GM21737 (cell line): ENCODE results near the gene ERAP2.
A peak's percentile ranks its signal among the peaks of the same experiment; 100 is the strongest.

ENCODE experiments used
- ATAC-seq: cut with Tn5 transposase; IDR thresholded peaks from one replicate; pipeline ENCODE4 v1.9.1; 2021; ENCODE audit warnings: mild to moderate bottlenecking, moderate library complexity; ENCODE audit not compliant: unreplicated experiment

ERAP2 gene

DNA sequence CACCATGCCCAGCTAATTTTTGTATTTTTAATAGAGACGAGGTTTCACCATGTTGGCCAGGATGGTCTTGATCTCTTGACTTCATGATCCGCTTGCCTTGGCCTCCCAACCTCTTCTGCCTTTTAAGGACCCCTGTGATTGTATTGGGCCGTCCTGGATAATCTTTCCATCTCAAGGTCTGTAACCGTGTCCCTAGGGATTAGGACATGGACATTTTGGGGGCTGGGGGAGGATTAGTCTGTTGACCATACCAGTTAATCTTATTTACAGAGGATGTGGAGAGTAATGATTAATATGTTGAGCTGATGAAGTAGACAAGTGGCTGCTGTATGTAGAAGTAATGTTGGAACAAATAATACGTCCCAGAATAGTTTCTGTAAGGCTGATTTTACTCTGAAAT lies 82.7 kb downstream of the ERAP2 start:
- no peak for ATAC-seq

DNA sequence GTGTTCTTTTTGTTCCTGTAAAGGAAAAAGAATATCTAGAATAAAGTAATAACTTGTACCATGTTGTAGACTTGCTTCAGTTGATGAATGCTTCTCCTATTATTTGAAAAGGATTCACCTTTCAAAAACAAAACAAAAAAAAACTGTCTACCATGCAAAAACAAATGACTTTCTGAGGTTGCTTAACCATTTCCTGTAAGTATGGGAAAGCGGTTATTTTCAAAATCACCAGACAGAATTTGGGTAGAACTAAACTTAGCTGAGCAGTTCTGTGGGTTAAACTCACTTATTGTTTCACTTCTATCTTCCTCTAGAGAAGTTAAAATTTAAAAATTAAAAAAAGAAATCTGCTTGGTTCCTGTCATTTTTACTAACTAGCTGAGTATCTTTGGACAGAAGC lies 84.8 kb downstream of the ERAP2 start:
- ATAC-seq, result peak; percentile 46

DNA sequence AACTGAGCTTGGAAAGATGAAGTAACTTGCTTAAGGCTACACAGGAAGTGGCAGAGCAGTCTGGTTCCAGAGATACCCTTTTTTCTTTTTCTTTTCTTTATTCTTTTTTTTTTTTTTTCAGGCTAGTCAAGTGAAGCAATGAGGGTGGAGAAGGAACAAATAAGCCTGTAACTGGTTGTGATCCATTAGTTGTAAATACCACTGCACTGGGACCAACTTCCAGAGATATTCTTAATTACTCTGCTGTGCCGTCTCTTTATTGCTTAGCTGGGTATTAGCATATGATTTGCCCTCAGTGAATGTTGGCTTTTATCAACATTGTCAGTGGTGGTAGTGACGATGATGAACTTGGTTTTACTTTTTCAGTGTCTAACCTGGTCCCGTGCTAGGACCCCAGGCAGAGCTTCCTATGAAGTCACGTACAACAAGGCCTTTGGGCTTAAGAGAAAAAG lies 86.3 kb downstream of the ERAP2 start:
- no peak for ATAC-seq

DNA sequence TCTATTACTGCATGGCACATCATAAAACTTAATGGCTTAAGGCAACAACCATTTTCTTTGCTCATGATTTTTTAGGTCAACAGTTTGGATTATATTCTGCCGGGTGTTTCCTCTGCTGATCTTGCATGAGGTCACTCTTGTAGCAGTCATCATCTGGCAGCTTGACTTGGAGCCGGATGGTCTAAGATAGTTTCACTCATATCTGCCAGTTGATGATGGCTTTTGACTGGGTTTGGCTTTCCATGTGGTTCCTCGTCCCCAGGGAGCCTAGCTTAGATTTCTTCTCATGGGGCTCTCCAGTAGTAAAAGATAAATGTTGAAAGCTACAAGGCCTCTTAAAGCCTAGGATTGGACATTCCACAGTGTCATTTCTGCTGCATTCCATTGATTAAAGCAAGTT lies 87.0 kb downstream of the ERAP2 start:
- ATAC-seq, result peak; percentile 45

DNA sequence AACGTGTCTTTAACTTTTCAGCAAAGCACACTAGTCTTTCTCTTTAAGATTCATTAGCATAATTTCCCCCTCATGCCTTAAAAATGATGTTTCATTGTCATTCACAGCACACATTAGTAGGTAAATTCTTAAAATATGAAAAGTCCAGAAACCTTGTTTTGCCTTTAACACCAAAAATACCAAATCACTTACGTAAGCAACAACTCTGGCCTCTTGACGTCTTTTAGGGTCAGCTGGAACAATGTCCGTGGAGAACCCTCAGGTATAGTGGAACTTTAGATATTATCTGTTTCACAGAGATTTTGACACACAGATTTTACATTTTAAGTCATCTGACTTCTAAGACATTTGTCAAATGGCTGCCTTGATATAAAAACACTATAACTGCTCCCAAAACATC lies 90.5 kb downstream of the ERAP2 start:
- ATAC-seq, result no peak

DNA sequence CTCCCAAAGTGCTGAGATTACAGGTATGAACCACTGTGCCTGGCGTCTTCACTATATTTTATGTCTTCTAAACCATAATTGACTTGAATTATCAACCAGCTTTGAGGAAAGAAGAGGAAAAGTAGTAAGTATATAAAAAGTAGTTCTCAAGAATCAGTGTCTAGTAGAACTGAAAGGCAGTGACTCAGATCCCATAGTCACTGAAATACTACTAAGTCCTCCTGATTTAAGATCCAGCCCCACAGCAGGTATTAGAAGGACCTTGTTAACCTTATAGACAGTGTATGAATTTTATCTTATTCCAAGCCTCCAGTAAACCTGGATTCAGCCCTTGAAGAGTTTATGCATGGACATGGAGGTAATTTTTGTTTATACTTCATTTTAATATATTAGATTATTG lies 91.1 kb downstream of the ERAP2 start:
- ATAC-seq, result no peak

DNA sequence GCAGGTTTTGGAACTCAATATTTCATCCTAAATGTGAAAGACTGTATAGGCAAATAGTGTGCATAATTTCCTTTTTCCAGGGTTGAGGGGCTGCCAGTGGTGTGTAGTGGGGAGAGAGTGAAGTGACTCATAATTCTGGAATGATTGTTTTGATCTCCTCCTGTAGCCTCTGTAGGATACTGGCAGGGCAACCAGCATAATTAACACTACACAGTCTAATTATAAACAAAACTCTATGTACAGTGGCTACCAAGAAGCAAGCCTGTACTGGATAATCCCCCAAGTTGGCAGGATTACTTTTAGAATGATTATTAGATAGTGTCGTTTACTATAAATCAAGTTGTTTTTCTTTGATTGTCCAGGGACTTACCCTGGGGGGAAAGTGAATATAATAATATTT lies 91.8 kb downstream of the ERAP2 start:
- no peak for ATAC-seq

DNA sequence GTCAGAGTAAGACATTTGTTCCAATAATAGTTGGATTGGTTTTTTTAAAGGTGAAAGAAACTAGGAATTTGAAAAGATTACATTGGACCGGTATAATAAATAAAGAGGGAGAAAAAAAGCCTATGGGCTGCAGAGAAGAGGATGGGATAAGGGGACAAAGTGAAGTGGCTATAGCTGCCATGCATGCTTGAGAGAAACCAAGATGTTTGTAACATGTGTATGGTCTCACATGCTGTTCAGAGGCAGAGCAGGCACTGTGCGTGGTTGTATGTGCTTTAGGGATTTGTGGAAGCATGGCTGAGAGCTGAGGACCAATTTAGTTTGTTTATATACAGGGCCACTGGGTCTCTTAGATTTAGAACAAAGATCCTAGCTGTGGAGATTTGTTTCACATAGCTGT lies 92.3 kb downstream of the ERAP2 start:
- ATAC-seq, result no peak
